ENCODE data around the gene ZDHHC3. TPM values are rescaled to one million over a fixed set of nuclear protein-coding genes. Genes with fewer than 3 reads are reported as not detected.

ZDHHC3 gene
- total RNA-seq, 1 experiment from 2014 or later: 58.0 TPM

- TF ChIP-seq NFATC4 (CRISPR knock-in tag; IDR thresholded peaks at IDR 0.05) (no peak), ESRRA (CRISPR knock-in tag; IDR thresholded peaks at IDR 0.05; ENCODE audit: borderline replicate concordance) (no peak)
Measured at GRCh38 chr3:44932986-44933944, 42.7 kb downstream of the ZDHHC3 start (continued).

- Mint-ChIP-seq H3K4me1 (peaks cover 10% of the 10 kb centered on the region), H3K27me3 (ENCODE audit: low read depth) (no peaks in the 10 kb centered on the region), H3K4me3 (no peak overlapping the region), H3K9me3 (no peaks in the 10 kb centered on the region), H3K27ac (no peak overlapping the region), H3K36me3 (peaks cover 38% of the 10 kb centered on the region)
- no peak for DNase-seq (ENCODE audit: low spot score)
- TF ChIP-seq ZBTB43 (CRISPR knock-in tag; IDR thresholded peaks at IDR 0.05): no peak
- TF ChIP-seq SP1 (CRISPR knock-in tag; conservative IDR thresholded peaks at IDR 0.05): no peak
- no peak for TF ChIP-seq RELA (CRISPR knock-in tag; IDR thresholded peaks at IDR 0.05; ENCODE audit: borderline replicate concordance)
- no peak for TF ChIP-seq USF1 (CRISPR knock-in tag; IDR thresholded peaks at IDR 0.05)
- no peak for TF ChIP-seq ERG (CRISPR knock-in tag; IDR thresholded peaks at IDR 0.05)
- TF ChIP-seq E2F5 (CRISPR knock-in tag; IDR thresholded peaks at IDR 0.05): no peak
- no peak for TF ChIP-seq NFYB (CRISPR knock-in tag; conservative IDR thresholded peaks at IDR 0.05; ENCODE audit: low read depth)
- ChIA-PET CTCF (no interaction called here), POLR2A (no interaction called here)
- ATAC-seq: no peak
Measured at GRCh38 chr3:44932271-44932670, 43.7 kb downstream of the ZDHHC3 start.

GRCh38 chr3:44931791-44932190 lies 44.2 kb downstream of the ZDHHC3 start:
- peaks cover 39% of the 10 kb centered on the region for H3K36me3 Mint-ChIP-seq
- peaks cover 10% of the 10 kb centered on the region for H3K4me1 Mint-ChIP-seq
- H3K9me3 Mint-ChIP-seq: no peaks in the 10 kb centered on the region
- POLR2A ChIA-PET: no interaction called here
- no peak overlapping the region for H3K4me3 Mint-ChIP-seq
- ATAC-seq: no peak
- no peak for DNase-seq (ENCODE audit: low spot score)
- H3K27ac Mint-ChIP-seq: no peak overlapping the region
- CTCF ChIA-PET: no interaction called here
- no peaks in the 10 kb centered on the region for H3K27me3 Mint-ChIP-seq (ENCODE audit: low read depth)
- no peak for TF ChIP-seq ZNF532 (CRISPR knock-in tag; IDR thresholded peaks at IDR 0.05; ENCODE audit: borderline replicate concordance)
- TF ChIP-seq E2F5 (CRISPR knock-in tag; IDR thresholded peaks at IDR 0.05): no peak
- TF ChIP-seq ESRRA (CRISPR knock-in tag; IDR thresholded peaks at IDR 0.05; ENCODE audit: borderline replicate concordance): no peak
- TF ChIP-seq ZBTB21 (CRISPR knock-in tag; IDR thresholded peaks at IDR 0.05; ENCODE audit: borderline replicate concordance): no peak
- no peak for TF ChIP-seq ATF3 (CRISPR knock-in tag; conservative IDR thresholded peaks at IDR 0.05)
- no peak for TF ChIP-seq ZBTB43 (CRISPR knock-in tag; IDR thresholded peaks at IDR 0.05)
- no peak for TF ChIP-seq IRF1 (CRISPR knock-in tag; IDR thresholded peaks at IDR 0.05)
- no peak for TF ChIP-seq ZNF263 (CRISPR knock-in tag; IDR thresholded peaks at IDR 0.05; ENCODE audit: low read depth)
- no peak for TF ChIP-seq NR3C1 (CRISPR knock-in tag; conservative IDR thresholded peaks at IDR 0.05; ENCODE audit: low read depth)
- no peak for TF ChIP-seq JUN (CRISPR knock-in tag; IDR thresholded peaks at IDR 0.05)
- no peak for TF ChIP-seq PRRX2 (CRISPR knock-in tag; IDR thresholded peaks at IDR 0.05)
- no peak for TF ChIP-seq ZNF219 (CRISPR knock-in tag; IDR thresholded peaks at IDR 0.05; ENCODE audit: borderline replicate concordance)
